GM18519 (cell line): ENCODE results near the gene SMARCAL1.
"Not testable (repeated sequence)": the region's sequence is repeated elsewhere in the genome, so short reads cannot be mapped to it uniquely, and the experiment has no call there.

ENCODE experiments used
- ATAC-seq: cut with Tn5 transposase; IDR thresholded peaks from one replicate; pipeline ENCODE4 v1.9.1; 2021; ENCODE audit warnings: mild to moderate bottlenecking, moderate library complexity; ENCODE audit not compliant: unreplicated experiment, low FRiP score

The SMARCAL1 gene

GRCh38 chr2:216498070-216498378 lies 85.7 kb downstream of the SMARCAL1 start:
- no peak for ATAC-seq

GRCh38 chr2:216498379-216499352 lies 86.4 kb downstream of the SMARCAL1 start, which contains the start of gene RPL37A:
RPL37A (plus strand) TSS chr2:216498844; CDS start chr2:216498875, 31 bp downstream.
- ATAC-seq = peak; percentile 74

GRCh38 chr2:216499641-216500218 lies 87.4 kb downstream of the SMARCAL1 start:
- no peak for ATAC-seq

- ATAC-seq = no peak
Measured at GRCh38 chr2:216500572-216500971, 88.3 kb downstream of the SMARCAL1 start.

GRCh38 chr2:216501854-216502253 lies 89.6 kb downstream of the SMARCAL1 start:
- ATAC-seq = no peak

- no peak for ATAC-seq
Measured at GRCh38 chr2:216502381-216503158, 90.3 kb downstream of the SMARCAL1 start.

- ATAC-seq = no peak
Measured at GRCh38 chr2:216503159-216503629, 90.9 kb downstream of the SMARCAL1 start.

- ATAC-seq = no peak
Measured at GRCh38 chr2:216503697-216504375, 91.6 kb downstream of the SMARCAL1 start.

- no peak for ATAC-seq
Measured at GRCh38 chr2:216504376-216504762, 92.1 kb downstream of the SMARCAL1 start.

- no peak for ATAC-seq
Measured at GRCh38 chr2:216505133-216506106, 93.1 kb downstream of the SMARCAL1 start.

- no peak for ATAC-seq
Measured at GRCh38 chr2:216507220-216508160, 95.2 kb downstream of the SMARCAL1 start.

GRCh38 chr2:216508229-216508628 lies 95.9 kb downstream of the SMARCAL1 start:
- ATAC-seq = no peak

- no peak for ATAC-seq
Measured at GRCh38 chr2:216516730-216517350, 104.6 kb downstream of the SMARCAL1 start.

GRCh38 chr2:216517447-216518225 lies 105.4 kb downstream of the SMARCAL1 start:
- no peak for ATAC-seq

- not testable (repeated sequence) for ATAC-seq
Measured at GRCh38 chr2:216518566-216519119, 106.4 kb downstream of the SMARCAL1 start.

GRCh38 chr2:216519154-216519762 lies 107.0 kb downstream of the SMARCAL1 start:
- no peak for ATAC-seq
